NCI-H2196 treated with DMSO at 0.1 percent for 48 hours (cell line): ENCODE results near the gene HCRT.
"Not testable (repeated sequence)": the region's sequence is repeated elsewhere in the genome, so short reads cannot be mapped to it uniquely, and the experiment has no call there.

Experiments used
- DNase-seq: peaks from one replicate; lab custom pipeline; 2025; ENCODE audit not compliant: unreplicated experiment; lab: John Stamatoyannopoulos, UW

HCRT gene

DNA sequence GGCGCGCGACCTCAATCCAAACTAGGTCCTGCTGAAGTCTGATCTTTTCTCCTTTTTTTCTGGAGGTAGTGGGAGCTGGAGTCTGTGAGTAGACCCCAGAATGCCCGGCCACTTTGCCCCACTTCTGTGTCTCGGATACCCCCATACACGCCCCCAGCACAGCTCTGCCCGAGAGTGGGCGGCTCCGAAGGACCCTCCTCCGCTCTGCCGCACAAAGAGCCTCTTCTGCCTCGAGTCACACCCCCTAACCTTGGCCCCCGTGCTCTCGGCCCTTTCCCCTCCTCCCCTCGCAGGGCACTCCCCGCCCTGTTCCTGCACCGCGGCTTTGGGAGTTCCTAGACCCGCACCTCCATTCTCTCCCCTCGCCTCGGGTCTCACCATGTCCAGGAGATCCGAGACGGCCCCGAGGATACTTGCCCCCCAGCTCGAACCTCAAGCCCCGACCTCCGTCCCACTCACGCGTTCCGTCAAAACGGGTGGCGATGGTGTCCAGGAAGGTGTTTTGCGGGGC is 4.8 kb downstream of the HCRT start:
- DNase-seq: no peak

DNA sequence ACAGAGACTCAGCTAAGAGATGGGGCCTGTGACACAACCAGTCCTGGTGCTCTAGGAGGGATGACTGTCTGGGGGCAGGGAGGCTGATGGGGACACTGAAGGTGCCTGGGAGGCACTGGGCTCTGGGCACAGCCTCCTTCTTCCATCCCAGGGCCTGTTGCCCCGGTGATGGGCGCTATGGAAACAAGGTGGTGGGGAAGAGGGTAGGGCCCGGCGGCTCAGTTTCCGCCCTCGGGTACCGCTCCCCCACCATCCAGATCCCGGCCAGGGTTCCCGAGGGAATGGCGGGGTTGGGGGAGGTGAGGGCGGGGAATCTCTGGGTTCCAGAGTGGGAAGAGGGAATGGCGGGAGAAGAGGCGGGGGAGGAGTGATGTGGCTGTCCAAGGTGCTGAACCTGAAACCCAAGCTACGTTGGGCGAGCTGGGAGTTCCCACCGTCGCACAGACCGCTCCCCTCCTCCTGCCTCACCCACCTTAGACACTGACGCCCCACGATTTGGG is 5.3 kb downstream of the HCRT start:
- DNase-seq: no peak

DNA sequence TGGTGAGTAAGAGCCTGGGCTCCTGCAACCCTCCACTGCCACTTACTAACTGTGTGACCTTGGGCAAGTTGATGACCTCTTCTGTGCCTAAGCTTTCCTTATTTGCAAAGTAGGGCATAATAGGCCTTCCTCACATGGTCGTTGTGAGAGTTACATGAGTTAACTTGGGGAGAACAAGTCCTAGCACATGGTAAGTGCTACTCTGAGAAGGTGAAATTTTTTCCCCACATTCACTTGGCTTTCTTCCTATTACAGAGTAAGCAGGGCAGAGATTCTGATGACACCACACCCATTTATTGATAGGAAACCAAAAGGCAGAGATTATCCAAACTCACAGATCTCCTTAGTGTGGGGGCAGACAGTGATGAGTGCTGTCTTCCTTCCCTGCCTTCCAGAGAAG is 5.9 kb downstream of the HCRT start:
- DNase-seq: no peak

DNA sequence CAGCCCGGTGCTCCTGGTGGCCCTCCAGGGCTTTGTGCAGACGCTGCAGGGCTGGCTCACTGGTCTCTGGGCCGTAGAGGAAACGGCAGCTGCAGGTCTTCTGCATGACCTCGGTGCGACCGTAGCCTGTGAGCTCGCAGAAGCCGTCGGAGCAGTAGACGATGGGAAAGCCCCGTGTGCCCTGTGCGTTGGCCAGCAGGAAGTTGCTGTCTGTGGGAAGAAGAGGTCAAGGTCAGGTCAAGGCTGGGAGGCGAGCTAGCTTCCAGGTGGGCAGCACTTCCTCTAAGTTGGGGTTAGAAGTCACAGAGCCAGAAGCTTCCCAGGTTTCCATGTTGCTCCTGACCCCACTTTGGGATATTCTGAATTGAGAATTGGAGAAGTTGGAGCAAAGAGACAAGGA is 6.4 kb downstream of the HCRT start:
- no peak for DNase-seq

DNA sequence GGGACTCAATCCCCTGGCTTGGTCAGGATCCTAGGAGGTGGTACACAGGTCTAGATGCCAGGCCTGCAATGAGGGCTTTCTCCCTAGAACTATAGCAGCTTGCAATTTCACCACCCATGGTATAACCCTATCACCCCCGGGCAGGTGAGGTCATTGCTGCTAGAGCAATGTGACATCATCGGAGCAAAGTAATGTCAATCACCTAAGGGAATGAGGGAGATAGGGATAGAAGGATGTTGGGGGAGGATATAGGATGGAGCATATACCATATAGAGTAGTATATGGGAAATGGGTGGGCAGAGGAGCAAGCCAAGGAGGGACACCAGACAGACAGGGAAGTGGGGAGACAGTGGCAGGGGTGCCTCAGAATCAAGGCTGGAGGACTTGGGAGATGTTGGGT is 7.6 kb downstream of the HCRT start:
- DNase-seq: no peak

DNA sequence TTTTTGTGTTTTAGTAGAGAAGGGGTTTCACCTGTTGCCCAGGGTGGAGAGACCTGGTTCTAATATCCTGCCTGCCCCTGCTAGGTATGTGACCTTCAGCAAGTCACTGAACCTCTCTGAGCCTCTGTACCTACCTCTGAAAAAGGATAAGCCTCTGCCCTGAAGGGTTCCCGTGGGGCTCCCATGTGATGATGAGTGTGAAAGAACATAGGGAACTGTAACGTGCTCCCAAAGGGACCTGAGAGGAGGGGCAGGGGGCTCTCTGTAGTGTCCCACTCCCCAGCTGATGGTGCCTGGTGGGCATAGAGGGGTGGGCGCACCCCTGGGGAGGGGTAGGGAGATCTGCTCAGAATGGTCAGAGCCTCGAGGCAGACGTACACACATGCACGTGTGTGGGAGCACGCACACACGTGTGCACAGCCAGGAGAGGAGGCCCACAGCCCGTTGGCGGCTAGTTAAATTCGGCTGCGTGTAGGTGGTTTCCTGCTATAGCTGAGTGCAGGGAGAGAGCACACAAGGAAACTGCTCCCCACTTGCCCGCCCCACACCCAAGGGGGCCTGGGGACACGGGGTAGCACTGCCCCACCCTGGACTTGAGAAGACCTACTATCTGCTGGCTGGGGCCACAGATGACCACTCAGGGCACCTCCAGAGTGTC is 11.0 kb downstream of the HCRT start:
- no peak for DNase-seq

DNA sequence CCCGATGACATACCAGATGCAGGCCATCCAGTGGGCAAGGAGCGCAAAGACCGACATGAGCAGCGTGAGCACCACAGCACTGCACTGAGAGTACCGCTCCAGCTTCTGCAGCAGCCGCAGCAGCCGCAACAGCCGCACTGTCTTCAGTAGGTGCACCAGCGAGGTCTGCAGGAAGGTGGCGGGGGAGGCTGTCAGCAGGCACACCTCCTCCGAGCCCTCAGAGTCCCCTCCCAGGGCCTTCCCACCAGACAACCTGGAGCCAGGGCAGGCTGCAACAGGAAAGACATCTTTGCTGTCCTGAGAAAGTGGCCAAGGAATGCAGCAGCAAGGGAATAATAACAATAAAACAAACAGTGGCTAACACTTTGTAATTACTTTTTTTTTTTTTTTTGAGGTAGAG is 13.4 kb downstream of the HCRT start:
- DNase-seq: no peak

DNA sequence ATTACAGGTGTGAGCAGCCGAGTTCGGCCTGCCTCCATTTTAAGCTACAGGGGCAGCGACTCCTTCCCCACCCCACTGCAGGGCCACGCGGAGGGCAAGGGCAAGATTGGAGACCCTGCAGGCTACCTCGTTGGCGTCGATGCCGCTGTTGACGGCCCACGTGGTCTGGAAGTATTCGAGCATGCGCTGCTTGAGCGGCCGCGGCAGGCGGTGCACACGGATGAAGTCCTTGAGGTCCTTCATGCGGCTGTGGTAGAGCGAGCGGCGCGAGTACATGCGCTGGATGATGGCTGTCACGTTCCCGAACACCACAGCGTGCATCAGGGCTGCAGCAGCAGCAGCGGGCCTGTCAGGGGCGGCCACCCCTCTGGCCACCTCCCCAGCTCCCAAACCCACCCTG is 15.9 kb downstream of the HCRT start:
- DNase-seq: no peak

DNA sequence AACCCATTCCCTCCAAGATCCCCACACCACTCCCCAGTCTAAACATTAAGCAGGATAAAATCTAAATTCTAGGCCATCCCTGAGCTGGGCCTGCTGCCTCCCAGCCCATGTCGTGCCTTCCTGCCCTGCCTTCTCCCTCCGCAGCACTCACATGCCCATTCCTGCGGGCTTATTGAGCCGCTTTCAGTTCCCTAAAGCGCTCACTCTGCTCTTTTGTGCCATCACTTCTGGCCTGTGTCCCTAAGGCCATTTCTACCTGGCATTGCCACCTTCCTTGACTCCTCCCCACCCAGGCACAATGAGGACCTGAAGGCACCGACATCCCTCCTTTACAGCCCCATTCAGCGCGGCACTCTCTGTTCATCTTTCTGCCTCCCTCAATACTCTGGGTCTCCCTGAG is 17.4 kb downstream of the HCRT start:
- DNase-seq: no peak

DNA sequence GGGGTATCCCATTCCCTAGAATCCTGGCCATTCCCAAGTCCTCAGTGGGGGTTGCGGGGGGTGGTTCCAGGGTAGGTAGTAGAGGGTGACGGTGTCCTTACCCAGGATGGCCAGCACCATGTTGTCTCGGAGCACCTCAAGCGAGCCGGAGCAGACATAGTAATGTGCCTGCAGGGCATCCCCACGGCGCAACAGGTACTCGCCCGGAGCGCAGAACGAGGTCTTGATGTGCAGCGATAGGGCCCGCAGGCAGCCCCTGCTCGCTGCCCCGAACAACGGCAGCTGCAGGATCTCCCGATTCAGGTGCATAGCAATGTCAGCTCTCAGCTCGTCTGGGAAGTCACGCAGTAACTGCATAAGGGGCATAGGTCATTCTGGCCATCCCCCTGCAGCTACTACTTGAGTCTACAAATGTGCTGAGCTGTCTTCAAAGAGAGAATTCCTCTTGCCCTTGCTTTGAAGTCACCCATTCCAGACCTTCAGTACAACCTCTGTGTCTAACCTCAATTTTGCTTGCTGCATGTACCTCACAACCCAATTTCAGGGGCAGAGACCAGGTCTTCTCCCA is 19.0 kb downstream of the HCRT start:
- no peak for DNase-seq

DNA sequence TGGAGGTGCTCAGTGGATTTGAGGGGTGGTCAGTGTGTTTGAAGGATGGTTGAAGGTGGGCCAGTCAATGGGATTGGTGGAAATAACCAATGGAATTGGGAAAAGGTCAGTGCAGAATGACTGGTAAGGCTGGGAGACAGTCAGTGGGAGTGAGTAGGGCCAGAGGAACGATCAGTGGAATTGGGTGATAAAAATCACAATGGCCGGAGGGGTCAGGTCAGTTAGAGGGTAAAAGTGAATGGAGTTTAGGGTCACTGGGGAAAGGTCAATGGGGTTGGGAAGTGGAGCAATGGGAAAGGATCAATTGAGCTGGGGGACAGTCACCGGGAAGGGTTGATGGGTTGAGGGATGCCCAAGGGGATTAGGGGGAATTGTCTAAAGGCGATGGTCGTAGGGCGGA is 19.5 kb downstream of the HCRT start:
- no peak for DNase-seq

DNA sequence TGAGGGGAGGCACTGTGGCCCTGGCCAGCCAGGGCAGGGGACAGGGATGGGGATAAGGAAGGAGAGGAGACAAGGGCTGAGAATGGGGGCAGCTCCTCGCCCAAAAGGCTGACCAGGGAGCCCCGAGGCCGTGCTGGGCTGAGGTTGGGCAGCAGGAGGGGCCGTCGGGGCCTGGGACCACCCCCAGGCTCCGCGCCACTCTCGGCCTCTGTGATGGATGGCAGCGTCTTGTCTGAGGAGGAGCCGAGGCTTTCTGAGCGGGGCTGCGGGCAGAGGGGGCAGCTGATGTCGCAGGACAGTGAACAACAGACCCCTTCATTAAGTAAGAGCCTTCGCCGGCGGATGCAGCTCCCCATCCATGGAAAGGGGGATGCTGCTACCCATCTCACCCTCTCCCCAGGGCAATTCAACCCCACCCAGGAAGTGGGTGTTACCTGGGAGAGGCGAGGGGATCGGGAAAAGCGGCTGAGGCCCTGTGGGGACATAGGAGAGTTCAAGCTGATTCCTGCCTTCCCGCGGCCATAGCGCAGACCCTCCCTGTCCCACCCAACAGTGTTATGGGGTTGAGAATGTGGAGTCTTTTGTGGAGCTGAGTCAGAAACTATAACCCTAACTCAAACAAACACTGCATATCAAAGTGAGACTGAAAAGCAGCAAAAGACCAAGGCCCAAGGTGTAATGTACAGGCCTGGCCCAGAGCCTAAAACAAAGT is 21.4 kb downstream of the HCRT start:
- DNase-seq: no peak

DNA sequence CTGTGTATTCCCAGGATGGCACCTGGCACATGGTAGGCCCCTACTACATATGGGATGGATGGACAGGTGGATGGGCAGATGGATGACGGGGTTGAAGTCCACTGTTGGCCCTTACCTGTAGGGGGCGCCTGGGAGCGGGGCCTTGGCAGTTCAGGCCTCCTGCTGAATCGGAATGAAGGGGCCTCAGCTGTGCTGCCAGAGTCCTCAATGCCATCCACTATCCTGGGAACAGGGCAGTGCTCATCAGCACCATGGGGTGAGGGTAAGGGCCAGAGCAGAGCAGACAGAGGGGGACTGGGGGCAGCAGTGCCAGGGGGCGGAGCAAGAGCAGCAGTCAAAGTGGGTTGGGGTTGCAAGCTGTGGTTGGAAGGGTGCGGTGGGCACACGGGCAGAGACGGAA is 22.1 kb downstream of the HCRT start:
- no peak for DNase-seq

DNA sequence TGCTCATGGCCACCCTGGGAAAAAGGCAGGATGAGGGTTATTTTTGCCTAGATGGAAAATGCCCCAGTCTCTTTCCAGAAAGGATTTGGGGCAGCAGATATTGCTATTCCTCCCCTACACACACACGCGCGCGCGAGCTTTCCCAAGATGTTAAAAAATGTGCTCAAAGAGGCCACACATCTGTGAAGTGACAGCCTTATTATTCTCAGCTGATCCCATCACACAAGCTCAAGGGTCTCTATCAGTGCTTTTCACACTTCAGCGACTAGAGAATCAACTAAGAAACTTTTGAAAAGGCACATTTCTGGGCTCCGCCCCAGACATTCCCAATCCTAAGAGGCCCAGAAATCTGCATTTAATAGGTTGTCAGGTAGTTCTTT is 24.7 kb downstream of the HCRT start:
- no peak for DNase-seq

DNA sequence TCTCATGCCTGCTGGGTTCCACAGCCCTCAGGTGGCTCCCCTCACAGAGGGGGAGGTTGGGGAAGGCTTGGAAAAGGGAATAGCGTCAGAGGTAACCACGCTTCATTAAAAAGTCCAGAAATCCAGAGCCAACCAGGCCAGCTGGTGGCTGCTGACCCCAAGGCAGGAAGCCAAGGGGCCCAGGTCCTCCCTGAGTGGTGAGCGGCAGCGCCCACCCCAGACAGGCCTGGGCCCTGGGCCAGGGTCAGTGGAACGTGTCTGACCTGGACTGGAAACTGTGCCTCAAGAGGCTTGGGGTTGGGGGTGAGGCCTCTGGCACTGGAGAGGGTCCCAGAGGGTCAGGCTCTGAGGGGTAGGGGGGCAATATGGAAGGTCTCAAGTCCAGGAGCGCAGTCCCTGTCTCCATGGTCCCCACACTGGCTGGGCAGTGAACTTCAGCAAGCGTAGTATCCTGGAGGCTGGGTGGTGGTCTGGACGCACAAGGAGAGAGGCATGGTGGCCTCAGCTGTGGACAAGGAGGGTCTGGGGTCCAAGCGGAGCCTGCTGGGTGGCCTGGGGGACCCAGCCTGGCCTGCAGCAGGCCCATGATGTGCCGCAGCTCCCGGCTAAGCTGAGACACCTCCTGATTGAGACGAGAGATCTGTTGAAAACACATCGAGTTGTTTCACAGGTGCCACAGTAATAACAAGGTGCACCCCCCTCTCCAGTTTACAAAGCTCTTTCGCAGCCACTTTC is 25.3 kb downstream of the HCRT start:
- DNase-seq: no peak

DNA sequence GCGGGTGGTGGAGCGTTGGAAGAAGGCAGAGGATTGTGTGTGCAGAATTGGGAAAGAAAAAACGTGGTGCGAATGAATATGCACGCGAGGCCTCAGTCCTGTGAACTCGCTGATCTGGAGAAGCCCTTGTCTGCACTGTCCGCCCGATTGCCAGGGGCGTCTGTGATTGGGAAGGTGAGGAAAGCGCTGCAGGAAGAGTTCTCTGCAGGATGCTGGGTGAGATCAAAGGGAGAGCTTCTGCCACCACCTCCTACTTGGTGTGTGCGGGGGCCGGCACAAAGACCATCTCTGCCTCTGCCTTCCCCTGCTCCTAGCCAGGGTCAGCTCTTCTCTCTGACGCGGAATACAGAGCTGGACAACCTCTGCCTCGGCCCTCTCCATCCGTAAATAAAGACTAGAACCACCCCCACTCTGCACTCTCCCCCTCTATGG is 29.6 kb downstream of the HCRT start:
- no peak for DNase-seq

DNA sequence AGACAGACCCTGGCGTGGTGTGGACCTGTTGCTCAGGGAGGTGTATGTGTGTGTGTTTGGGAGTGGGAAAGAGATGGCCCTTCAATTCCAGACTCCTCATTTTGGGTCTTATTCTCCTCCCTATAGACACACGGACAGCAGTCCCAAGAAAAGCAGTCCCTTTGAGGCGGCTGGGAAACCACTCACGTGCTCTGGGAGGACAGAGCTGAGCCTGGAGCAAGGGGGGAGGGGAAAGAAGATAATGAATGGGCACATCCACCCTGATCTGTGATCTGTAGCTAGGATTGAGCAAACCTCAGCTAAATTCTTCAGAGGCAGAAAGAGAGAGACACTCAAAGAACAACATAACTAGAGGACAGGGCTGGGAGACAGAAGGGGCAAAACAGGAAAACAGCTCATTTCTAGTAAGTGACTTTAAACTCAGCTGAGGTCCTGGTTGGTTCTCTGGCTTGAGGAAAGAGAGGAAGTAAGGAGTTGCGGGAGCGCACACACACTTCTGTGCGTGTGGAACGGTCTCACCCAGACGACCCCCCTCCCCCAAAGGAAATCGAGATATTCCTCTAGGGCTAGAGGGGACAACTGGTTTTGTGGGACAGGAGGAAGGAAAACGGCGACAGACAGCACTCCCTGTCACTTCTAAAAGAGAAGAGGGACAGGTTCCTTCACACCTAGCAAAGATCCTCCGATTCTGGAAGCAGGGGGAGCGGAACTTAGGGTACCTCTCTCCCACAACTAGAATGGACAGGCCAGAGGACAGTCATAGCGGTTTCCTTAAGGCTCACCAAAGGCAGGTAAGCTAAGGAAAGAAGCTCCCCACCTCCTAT is 31.1 kb downstream of the HCRT start:
- no peak for DNase-seq

DNA sequence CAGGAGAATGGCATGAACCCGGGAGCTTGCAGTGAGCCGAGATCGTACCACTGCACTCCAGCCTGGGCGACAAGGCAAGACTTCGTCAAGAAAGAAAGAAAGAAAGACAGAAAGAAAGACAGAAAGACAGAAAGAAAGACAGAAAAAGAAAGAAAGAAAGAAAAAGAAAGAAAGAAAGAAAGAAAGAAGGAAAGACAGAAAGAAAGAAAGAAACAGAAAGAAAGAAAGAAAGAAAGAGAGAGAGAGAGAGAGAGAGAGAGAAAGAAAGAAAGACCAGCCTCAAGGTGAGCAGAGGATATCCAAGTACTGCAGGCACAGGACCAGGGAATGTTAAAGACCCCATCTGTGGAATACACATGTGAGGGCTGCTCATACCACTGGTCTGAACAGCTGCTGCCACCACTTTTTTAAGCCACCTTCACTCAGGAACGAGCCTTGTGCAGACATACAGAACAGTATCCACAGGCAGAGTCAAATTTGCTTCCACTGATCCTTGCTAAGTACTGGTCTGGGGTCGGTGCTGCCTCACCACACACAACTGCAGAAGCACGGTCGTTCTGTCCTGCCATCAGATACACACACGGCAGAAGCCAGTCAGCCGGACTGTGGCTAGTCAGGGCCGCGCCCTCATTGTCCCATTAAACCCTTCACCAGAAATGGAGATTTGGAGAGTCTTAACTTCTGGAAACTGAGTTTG is 38.2 kb downstream of the HCRT start:
- no peak for DNase-seq

DNA sequence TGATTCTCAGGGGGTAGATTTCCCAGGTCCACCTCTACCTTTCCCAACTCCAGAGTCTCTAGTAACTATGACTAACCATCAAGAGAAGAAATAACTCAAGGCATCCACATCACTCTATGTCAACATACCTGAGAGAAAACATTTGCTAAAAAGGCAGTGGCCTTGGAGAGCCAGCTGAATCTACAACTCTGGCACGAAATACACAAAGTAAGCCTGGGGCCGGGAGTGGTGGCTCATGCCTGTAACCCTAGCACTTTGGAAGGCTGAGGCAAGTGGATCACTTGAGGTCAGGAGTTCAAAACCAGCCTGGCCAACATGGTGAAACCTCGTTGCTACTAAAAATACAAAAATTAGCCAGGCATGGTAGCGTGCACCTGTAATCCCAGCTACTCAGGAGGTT is 42.1 kb downstream of the HCRT start:
- not testable (repeated sequence) for DNase-seq

DNA sequence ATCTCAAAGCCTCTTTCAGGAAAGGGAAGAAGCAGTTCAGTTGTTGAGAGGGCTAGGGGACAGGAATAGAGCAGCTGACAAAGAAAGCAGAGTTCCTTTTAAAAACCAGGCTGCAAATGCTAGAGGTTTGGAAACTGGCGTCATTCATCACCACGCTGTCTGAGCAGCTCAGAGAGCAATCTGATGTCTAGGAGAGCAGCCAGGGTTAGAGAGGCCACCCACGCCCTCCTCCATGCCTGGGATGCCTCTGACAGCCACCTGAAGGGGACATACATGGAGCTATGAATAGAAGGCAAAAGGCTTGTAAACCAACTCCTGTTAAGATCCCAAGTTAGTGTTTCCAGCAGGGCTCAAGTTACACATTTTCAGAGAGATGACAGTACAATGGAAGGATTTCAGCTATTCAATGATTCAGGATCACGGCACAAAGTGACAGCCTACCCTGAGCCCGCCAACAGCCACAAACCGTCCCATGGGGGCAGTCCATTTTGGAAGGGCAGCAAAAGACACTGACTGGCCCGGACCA is 42.8 kb downstream of the HCRT start:
- no peak for DNase-seq
